KOPT-K1 (cell line): ENCODE measurements around the gene RHOXF2.
"Not testable (repeated sequence)": the region's sequence is repeated elsewhere in the genome, so short reads cannot be mapped to it uniquely, and the experiment has no call there.

Source experiments
- H3K27ac ChIP-seq: fragments of 200-600 bp; sonication (generic); 2 replicates; pipeline ENCODE4 v1.5.1; 2016; ENCODE audit warnings: antibody characterized with exemption, mild to moderate bottlenecking, low read depth, low read length; ENCODE audit not compliant: poor library complexity, severe bottlenecking
- H3K36me3 ChIP-seq: fragments of 200-600 bp; sonication (generic); 2 replicates; pipeline ENCODE4 v1.5.1; 2017; ENCODE audit warnings: antibody characterized with exemption, mild to moderate bottlenecking, low read length, moderate library complexity; ENCODE audit not compliant: insufficient read depth
- H3K9me3 ChIP-seq: fragments of 200-600 bp; sonication (generic); 2 replicates; pipeline ENCODE4 v1.5.1; 2017; ENCODE audit warnings: antibody characterized with exemption, low read length, mild to moderate bottlenecking; ENCODE audit not compliant: insufficient read depth, poor library complexity, severe bottlenecking

RHOXF2 gene

GRCh38 chrX:120158313-120158712 lies at the start of gene RHOXF2:
Gene RHOXF2 (plus strand): TSS chrX:120158613. CDS start chrX:120158751, 138 bp downstream.
- H3K36me3 ChIP-seq, H3K9me3 ChIP-seq: not testable (repeated sequence)

DNA sequence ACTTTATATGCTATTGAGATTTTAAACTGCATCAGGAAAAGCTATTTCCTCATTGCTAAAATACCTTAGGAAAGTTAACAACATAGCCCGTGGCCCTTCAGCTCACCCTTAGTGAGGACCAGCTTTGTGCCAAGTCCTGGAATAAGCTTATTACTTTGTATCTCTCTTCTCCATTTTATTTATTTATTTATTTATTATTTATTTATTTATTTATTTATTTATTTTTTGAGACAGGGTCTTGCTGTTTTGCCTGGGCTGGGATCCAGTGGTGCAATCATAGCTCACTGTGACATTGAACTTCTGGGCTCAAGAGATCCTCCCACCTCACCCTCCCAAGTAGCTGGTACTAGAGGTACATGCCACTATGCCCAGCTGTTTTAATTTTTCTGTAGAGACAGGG lies 49.0 kb upstream of the RHOXF2 start:
- H3K36me3 ChIP-seq, result no peaks in the 10 kb centered on the region
- H3K27ac ChIP-seq, result no peak overlapping the region
- H3K9me3 ChIP-seq, result no peaks in the 10 kb centered on the region

More at GRCh38 chrX:120158313-120158712, at the start of gene RHOXF2:
- not testable (repeated sequence) for H3K27ac ChIP-seq

DNA sequence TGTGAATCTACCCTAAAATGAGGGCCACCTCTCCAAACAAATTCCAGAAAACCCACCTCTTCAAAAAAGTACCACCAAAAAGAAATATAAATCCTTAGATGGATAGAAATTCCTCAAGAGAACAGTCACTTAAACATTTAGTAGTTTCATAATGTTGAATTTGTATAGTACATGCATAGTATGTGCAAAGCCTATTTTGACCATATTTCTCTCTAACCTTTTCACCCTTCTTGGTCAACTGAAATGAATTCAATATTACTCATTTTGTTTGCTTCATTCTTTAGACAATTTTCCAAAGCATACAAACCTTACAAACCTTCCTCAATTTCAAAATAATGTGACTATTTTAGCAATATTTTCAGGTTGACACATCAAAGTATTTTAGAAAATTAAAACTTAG lies 46.8 kb upstream of the RHOXF2 start:
- Histone ChIP-seq H3K36me3 (no peaks in the 10 kb centered on the region), H3K27ac (no peak overlapping the region), H3K9me3 (no peaks in the 10 kb centered on the region)

- H3K27ac ChIP-seq, result no peak within 1 kb of the TSS
These were observed 42.9 kb upstream of the RHOXF2 start, which contains the start of gene RHOXF1 for GRCh38 chrX:120115438-120115963. Gene RHOXF1 (minus strand): TSS chrX:120115913. CDS start chrX:120115862, 51 bp downstream.

GRCh38 chrX:120120223-120120622 lies 38.2 kb upstream of the RHOXF2 start:
- H3K27ac ChIP-seq, result no peak overlapping the region
- H3K36me3 ChIP-seq, result no peaks in the 10 kb centered on the region
- no peaks in the 10 kb centered on the region for H3K9me3 ChIP-seq

More at GRCh38 chrX:120115438-120115963, 42.9 kb upstream of the RHOXF2 start, which contains the start of gene RHOXF1:
- Histone ChIP-seq H3K9me3 (no peaks in the 10 kb centered on the region), H3K36me3 (no peaks in the 10 kb centered on the region)

- no peak overlapping the region for H3K27ac ChIP-seq
- no peaks in the 10 kb centered on the region for H3K9me3 ChIP-seq
- H3K36me3 ChIP-seq, result no peaks in the 10 kb centered on the region
These were observed 33.0 kb upstream of the RHOXF2 start for GRCh38 chrX:120125444-120125843.

DNA sequence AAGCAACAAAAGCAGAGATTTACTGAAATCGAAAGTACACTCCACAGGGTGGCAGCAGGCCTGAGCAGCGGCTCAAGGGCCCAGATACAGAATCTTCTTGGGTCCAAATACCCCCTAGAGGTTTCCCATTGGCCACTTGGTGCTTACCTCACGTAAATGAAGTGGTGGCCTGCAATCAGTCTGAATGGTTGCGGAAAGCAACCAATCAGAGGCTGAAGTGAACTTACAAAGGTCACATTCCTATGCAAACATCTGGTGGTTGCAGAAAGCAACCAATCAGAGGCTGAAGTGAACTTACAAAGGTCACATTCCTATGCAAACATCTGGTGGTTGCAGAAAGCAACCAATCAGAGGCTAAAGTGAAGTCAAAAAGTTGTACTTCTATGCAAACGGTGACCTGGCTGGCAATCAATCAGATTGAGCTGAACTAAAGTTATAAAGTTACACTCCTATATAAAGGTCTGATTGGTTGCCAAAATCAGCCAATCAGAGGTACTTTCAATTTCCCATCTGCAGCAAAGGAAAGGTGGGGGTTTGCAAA lies 30.0 kb upstream of the RHOXF2 start:
- not testable (repeated sequence) for H3K27ac ChIP-seq, H3K9me3 ChIP-seq

GRCh38 chrX:120136128-120136527 lies 22.3 kb upstream of the RHOXF2 start:
- no peak overlapping the region for H3K27ac ChIP-seq
- H3K9me3 ChIP-seq, result no peaks in the 10 kb centered on the region
- no peaks in the 10 kb centered on the region for H3K36me3 ChIP-seq

More for the DNA sequence above, 30.0 kb upstream of the RHOXF2 start:
- not testable (repeated sequence) for H3K36me3 ChIP-seq

GRCh38 chrX:120136840-120137239 lies 21.6 kb upstream of the RHOXF2 start:
- H3K9me3 ChIP-seq, result no peaks in the 10 kb centered on the region
- H3K36me3 ChIP-seq, result no peaks in the 10 kb centered on the region
- no peak overlapping the region for H3K27ac ChIP-seq

- Histone ChIP-seq H3K9me3 (no peaks in the 10 kb centered on the region), H3K36me3 (no peaks in the 10 kb centered on the region), H3K27ac (no peak overlapping the region)
These were observed 21.0 kb upstream of the RHOXF2 start for GRCh38 chrX:120137439-120137838.

DNA sequence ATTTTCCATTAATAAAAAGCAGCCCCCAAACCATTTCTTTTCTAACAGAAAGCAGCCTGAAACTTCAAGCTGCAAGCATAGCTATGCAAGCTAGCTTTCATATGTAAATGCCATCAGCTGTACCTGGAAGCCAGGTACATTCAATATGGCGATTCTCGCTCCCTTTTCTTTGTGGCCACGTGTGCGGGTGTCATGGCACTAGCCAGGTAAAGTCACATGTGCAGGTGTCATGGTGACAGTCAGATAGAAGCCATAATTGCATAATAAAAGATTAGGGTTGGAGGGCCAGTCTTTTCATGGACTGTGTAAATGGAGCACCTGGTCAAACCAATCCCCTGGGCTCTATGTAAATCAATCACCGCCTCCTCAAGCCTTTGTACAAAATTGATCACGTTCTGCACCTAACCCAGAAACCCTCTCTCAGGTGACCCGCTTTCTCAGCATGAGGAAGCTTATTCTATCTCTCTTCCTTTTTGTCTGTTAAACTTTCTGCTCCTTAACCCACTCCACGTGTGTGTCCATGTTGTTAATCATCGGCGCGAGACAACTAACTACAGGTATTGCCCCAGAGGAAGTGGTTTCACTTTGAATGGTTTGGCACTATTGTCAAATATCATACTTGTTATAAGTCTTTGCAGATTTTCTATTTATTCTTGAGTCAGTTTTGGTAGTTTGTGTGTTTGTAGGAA lies 18.0 kb upstream of the RHOXF2 start:
- Histone ChIP-seq H3K36me3 (no peaks in the 10 kb centered on the region), H3K9me3 (no peaks in the 10 kb centered on the region), H3K27ac (no peak overlapping the region)

- Histone ChIP-seq H3K36me3 (no peaks in the 10 kb centered on the region), H3K9me3 (peaks cover 9% of the 10 kb centered on the region), H3K27ac (no peak overlapping the region)
These were observed 14.1 kb upstream of the RHOXF2 start for GRCh38 chrX:120144178-120144844.

DNA sequence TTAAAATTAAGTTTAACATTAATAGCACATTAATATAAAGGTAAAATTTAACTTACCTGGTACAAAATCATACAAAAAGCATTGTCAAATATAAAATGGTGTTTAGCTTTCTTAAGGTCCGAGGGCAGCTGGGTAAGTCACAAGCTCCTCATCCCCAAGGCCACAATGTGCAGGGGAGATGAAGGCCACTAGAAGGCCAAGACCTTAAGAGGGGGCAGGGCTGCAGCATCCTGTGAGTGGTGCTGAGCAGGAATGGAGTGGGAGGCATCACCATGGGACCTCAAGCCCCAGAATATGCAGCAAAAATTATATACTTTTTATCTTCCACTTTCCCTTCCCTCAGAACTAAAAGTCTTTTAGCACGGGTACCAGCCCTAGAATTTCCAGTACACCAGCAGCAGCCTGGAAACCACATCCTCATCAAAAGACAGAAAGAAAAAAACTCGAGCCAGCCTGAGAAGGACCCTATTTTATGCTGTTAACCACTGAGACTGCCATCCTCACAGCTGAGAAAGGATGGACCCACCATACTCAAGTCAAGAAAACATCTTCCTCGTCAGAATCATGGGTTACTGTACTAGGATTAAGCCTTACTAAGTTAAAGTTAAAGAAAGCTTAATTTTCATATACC lies 13.0 kb upstream of the RHOXF2 start:
- H3K9me3 ChIP-seq, result peaks cover 9% of the 10 kb centered on the region
- no peak overlapping the region for H3K27ac ChIP-seq
- no peaks in the 10 kb centered on the region for H3K36me3 ChIP-seq

DNA sequence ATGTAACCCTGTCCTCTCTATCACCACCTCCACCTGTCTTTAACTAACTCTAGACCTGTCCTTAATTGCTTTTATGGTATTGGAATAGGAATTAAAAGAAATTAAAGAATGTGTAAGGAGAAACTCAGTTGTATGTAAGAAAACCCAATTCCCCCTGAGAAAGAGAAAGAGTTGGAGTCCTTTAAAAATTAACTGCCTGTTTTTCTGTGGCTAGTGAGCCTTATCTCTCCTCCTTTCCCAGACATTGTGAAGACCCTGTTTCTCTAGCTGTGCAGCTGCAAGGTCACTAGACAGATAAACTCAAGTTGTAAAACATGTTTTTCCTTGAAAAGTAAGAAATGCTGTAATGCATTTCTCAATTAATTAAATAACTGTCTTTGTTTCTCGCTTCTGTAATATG lies 12.1 kb upstream of the RHOXF2 start:
- H3K27ac ChIP-seq, H3K36me3 ChIP-seq, H3K9me3 ChIP-seq: not testable (repeated sequence)

DNA sequence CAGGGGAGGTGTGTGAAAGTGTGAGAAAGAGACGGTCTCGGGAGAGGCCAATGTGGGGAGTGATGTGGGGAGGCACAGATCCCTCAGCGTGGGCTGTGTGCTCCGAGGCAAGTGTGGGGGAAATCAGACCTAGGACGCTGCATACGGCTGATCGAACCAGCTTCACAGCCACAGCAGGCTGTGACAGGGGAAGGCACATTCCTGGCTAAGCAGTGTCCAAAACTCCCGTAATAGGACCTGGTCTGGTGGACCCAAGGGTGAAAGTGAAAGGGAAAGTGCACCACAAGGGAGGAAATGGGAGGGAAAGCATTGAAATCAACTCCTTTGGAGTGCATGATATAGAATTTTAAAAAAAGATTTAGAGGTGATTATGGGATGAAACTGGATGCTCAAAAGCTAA lies 10.9 kb upstream of the RHOXF2 start:
- H3K36me3 ChIP-seq, result no peaks in the 10 kb centered on the region
- no peak overlapping the region for H3K27ac ChIP-seq
- H3K9me3 ChIP-seq, result peaks cover 9% of the 10 kb centered on the region
